Neural progenitor cell (in vitro differentiated cells): ENCODE data around the gene GADD45B. TPM values are rescaled to one million over a fixed set of nuclear protein-coding genes. Genes with fewer than 3 reads are reported as not detected.

Source experiments
- DNase-seq: peaks from one replicate; pipeline ENCODE4 v3.0.0-alpha.2; 2016; ENCODE audit warnings: low spot score
- H2AFZ ChIP-seq: fragments of 200-600 bp; sonication (generic); replicated peaks from 2 replicates; pipeline ENCODE4 v1.6.1; 2016; ENCODE audit warnings: antibody characterized with exemption
- H3F3A ChIP-seq: fragments of 200-600 bp; sonication (generic); 2 replicates; pipeline ENCODE4 v1.6.1; 2016; ENCODE audit warnings: antibody characterized with exemption, low read depth
- H3K27ac ChIP-seq: fragments of 200-600 bp; sonication (generic); 2 replicates; pipeline ENCODE4 v1.5.1; 2016; ENCODE audit warnings: mild to moderate bottlenecking
- H3K27me3 ChIP-seq: fragments of 200-600 bp; sonication (generic); 2 replicates; pipeline ENCODE4 v1.6.1; 2016; ENCODE audit warnings: mild to moderate bottlenecking, moderate library complexity
- H3K36me3 ChIP-seq: fragments of 200-600 bp; sonication (generic); 2 replicates; pipeline ENCODE4 v1.5.1; 2016
- H3K4me1 ChIP-seq: fragments of 200-600 bp; sonication (generic); 2 replicates; pipeline ENCODE4 v1.6.1; 2016; ENCODE audit warnings: mixed run types
- H3K4me2 ChIP-seq: fragments of 200-600 bp; sonication (generic); 2 replicates; pipeline ENCODE4 v1.6.1; 2016
- H3K4me3 ChIP-seq: fragments of 200-600 bp; sonication (generic); 2 replicates; pipeline ENCODE4 v1.5.1; 2016
- H3K79me2 ChIP-seq: fragments of 200-600 bp; sonication (generic); 2 replicates; pipeline ENCODE4 v1.6.1; 2016; ENCODE audit warnings: low read depth
- H3K9ac ChIP-seq: fragments of 200-600 bp; sonication (generic); 2 replicates; pipeline ENCODE4 v1.6.1; 2016
- H3K9me3 ChIP-seq: fragments of 200-600 bp; sonication (generic); 2 replicates; pipeline ENCODE4 v1.5.1; 2016; ENCODE audit warnings: low read depth
- H4K20me1 ChIP-seq: fragments of 200-600 bp; sonication (generic); 2 replicates; pipeline ENCODE4 v1.6.1; 2016; ENCODE audit warnings: low read depth
- H3K27ac Mint-ChIP-seq: 3 replicates; pipeline ENCODE4 v1.8.0; 2021; ENCODE audit warnings: mixed read lengths
- H3K27me3 Mint-ChIP-seq: 2 replicates; pipeline ENCODE4 v1.8.0; 2022; ENCODE audit warnings: low read depth, mild to moderate bottlenecking, inconsistent platforms, moderate library complexity, mixed read lengths; ENCODE audit not compliant: insufficient read depth
- H3K36me3 Mint-ChIP-seq: 3 replicates; pipeline ENCODE4 v1.8.0; 2021; ENCODE audit warnings: mixed read lengths
- H3K4me1 Mint-ChIP-seq: 3 replicates; pipeline ENCODE4 v1.8.0; 2021; ENCODE audit warnings: mixed read lengths
- H3K4me3 Mint-ChIP-seq: 3 replicates; pipeline ENCODE4 v1.8.0; 2021; ENCODE audit warnings: mild to moderate bottlenecking, moderate library complexity, mixed read lengths
- H3K9me3 Mint-ChIP-seq: 3 replicates; pipeline ENCODE4 v1.8.0; 2020; ENCODE audit warnings: mixed read lengths
- CTCF ChIP-seq: fragments of 200-600 bp; sonication (generic); IDR thresholded peaks from 2 replicates; pipeline ENCODE4 v1.5.1; 2017; ENCODE audit warnings: antibody characterized with exemption, mild to moderate bottlenecking
- EZH2 ChIP-seq: fragments of 200-600 bp; sonication (generic); IDR thresholded peaks from 2 replicates; pipeline ENCODE4 v1.6.1; 2017; ENCODE audit warnings: antibody characterized with exemption, mild to moderate bottlenecking, moderate library complexity
- EZH2phosphoT487 ChIP-seq: fragments of 200-600 bp; sonication (generic); IDR thresholded peaks from 2 replicates; pipeline ENCODE4 v1.6.1; 2017; ENCODE audit warnings: antibody characterized with exemption
- total RNA-seq: library from RNA; depleted of rRNA; stranded (reverse); fragments of >200 nt; gene quantifications from 2 replicates; pipeline ENCODE4 v1.2.3, GENCODE V29; 2015; ENCODE audit warnings: low replicate concordance

Gene GADD45B
- total RNA-seq, 1 donor from 2014 or later: 6.2 TPM

GRCh38 chr19:2497186-2497585 is 21.3 kb downstream of the GADD45B start:
- H3K4me1 Mint-ChIP-seq: peaks cover 32% of the 10 kb centered on the region
- no peak overlapping the region for H3K27ac ChIP-seq
- H3K4me3 ChIP-seq: no peak overlapping the region
- no peak overlapping the region for H3K4me2 ChIP-seq
- H3K27me3 ChIP-seq: peaks cover 43% of the 10 kb centered on the region
- no peak for TF ChIP-seq CTCF
- TF ChIP-seq EZH2phosphoT487: no peak
- no peak for TF ChIP-seq EZH2
- H3K36me3 Mint-ChIP-seq: no peaks in the 10 kb centered on the region
- no peak for DNase-seq
- peaks cover 14% of the 10 kb centered on the region for H3F3A ChIP-seq
- H4K20me1 ChIP-seq: no peaks in the 10 kb centered on the region
- H3K27ac Mint-ChIP-seq: no peak overlapping the region
- no peaks in the 10 kb centered on the region for H3K79me2 ChIP-seq
- H3K36me3 ChIP-seq: no peaks in the 10 kb centered on the region
- peaks cover 25% of the 10 kb centered on the region for H3K27me3 Mint-ChIP-seq
- H3K4me3 Mint-ChIP-seq: no peak overlapping the region
- H3K9me3 ChIP-seq: no peaks in the 10 kb centered on the region
- peaks cover 8% of the 10 kb centered on the region for H3K4me1 ChIP-seq
- H2AFZ ChIP-seq: no peak overlapping the region
- H3K9ac ChIP-seq: no peak overlapping the region
- H3K9me3 Mint-ChIP-seq: no peaks in the 10 kb centered on the region

GRCh38 chr19:2500156-2500555 is 24.2 kb downstream of the GADD45B start:
- no peak overlapping the region for H2AFZ ChIP-seq
- TF ChIP-seq EZH2phosphoT487: no peak
- no peak for TF ChIP-seq CTCF
- no peak for TF ChIP-seq EZH2
- no peak overlapping the region for H3K4me2 ChIP-seq
- H3K27me3 Mint-ChIP-seq: peaks cover 14% of the 10 kb centered on the region
- H3K4me3 Mint-ChIP-seq: no peak overlapping the region
- no peak overlapping the region for H3K27ac Mint-ChIP-seq
- H3K27ac ChIP-seq: no peak overlapping the region
- H3K27me3 ChIP-seq: peaks cover 13% of the 10 kb centered on the region
- no peaks in the 10 kb centered on the region for H3K79me2 ChIP-seq
- H3K4me1 Mint-ChIP-seq: peaks cover 20% of the 10 kb centered on the region
- peaks cover 6% of the 10 kb centered on the region for H3K4me1 ChIP-seq
- no peaks in the 10 kb centered on the region for H3K9me3 ChIP-seq
- H3K36me3 ChIP-seq: no peaks in the 10 kb centered on the region
- no peak for DNase-seq
- H3K9ac ChIP-seq: no peak overlapping the region
- H4K20me1 ChIP-seq: no peaks in the 10 kb centered on the region
- no peak overlapping the region for H3K4me3 ChIP-seq
- no peaks in the 10 kb centered on the region for H3K9me3 Mint-ChIP-seq
- no peaks in the 10 kb centered on the region for H3F3A ChIP-seq
- no peaks in the 10 kb centered on the region for H3K36me3 Mint-ChIP-seq

- Histone ChIP-seq H3K4me2 (no peak overlapping the region), H2AFZ (no peak overlapping the region), H3K27ac (no peak overlapping the region), H3K4me3 (no peak overlapping the region), H3F3A (no peaks in the 10 kb centered on the region), H4K20me1 (no peaks in the 10 kb centered on the region), H3K9me3 (no peaks in the 10 kb centered on the region), H3K36me3 (no peaks in the 10 kb centered on the region), H3K27me3 (peaks cover 6% of the 10 kb centered on the region), H3K9ac (no peak overlapping the region), H3K4me1 (no peaks in the 10 kb centered on the region), H3K79me2 (no peaks in the 10 kb centered on the region)
- H3K27ac Mint-ChIP-seq: no peak overlapping the region
- no peak overlapping the region for H3K4me3 Mint-ChIP-seq
- no peaks in the 10 kb centered on the region for H3K36me3 Mint-ChIP-seq
- H3K4me1 Mint-ChIP-seq: peaks cover 18% of the 10 kb centered on the region
- TF ChIP-seq CTCF: no peak
- TF ChIP-seq EZH2phosphoT487: no peak
- TF ChIP-seq EZH2: no peak
- H3K9me3 Mint-ChIP-seq: no peaks in the 10 kb centered on the region
- no peak for DNase-seq
- peaks cover 12% of the 10 kb centered on the region for H3K27me3 Mint-ChIP-seq
Measured at GRCh38 chr19:2500841-2501261, 24.9 kb downstream of the GADD45B start.
